ENCODE data around the gene SELENOH. TPM values are rescaled to one million over a fixed set of nuclear protein-coding genes. Genes with fewer than 3 reads are reported as not detected.

The SELENOH gene
- total RNA-seq, 1 donor from 2014 or later, result 139 TPM

DNA sequence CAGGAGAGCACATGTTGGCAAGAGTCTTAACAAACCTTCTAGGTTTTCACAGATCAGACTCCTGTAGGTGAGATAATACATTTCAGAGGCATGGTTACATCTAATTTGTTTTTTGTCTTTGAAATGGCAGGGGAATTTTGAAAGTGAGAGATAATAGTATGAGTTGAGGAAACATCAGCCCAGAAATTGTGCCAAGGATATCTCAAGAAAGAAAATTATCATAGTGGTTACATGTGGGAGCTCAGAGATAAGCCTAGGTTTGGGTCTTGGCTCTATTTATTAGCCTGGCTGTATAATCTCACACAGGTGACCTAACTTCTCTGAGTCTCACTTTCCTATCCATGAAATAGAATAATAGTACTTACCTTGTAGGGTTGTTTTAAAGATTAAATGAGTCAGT, 9.9 kb downstream of the SELENOH start:
- no peak for DNase-seq

DNA sequence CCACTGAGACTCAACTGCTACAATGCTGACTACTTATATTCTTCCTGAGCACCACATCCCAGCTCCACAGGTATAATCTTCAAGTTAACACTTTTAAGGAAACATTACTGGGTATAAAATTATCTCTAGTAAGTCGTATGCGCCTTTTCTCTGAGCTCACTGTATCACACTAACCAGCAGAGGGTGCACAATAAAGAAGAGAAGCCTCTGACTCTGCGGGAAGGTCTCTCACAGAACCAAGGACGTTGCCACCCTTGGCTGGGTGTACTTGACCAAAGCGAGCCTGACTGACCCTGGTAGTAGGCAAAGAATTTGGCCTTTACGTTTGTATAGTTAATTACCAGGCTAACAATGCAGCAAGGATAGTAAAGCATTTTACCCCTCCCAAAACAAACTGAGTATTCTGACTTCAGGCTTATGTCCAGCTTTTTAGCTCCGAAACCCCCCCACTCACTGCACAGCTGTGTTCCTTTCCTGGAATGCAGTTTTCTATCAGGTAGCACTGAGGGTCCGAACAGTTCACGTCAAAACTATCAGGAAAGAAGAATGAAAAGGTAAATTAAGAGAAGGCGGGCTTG, 10.5 kb downstream of the SELENOH start, which contains the start of gene BTBD18:
TSS of gene BTBD18 (minus strand) at position 144 of the 578 bp plus-strand sequence. CDS start 631 bp downstream, outside the sequence.
- DNase-seq, result peak; percentile 83

DNA sequence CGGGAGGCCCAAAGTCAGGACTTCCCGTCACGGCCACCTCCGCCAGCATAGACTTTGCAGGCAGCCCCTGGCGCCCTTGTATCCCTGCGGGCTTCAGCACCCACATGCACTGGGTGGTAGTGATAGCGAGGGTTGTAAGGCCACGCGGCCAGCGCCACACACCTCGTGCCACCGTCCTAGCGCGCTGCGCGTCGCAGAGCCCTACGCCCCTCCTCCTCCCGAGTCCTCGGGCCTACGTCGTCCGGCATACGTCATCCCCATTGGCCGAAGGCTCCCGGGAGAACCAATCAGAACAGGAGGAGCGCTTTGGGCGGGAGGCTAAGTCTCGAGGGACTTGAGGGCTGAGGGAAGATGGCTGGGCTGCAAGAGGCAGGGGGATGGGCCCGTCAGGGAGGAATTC, 11.7 kb downstream of the SELENOH start:
- no peak for DNase-seq

DNA sequence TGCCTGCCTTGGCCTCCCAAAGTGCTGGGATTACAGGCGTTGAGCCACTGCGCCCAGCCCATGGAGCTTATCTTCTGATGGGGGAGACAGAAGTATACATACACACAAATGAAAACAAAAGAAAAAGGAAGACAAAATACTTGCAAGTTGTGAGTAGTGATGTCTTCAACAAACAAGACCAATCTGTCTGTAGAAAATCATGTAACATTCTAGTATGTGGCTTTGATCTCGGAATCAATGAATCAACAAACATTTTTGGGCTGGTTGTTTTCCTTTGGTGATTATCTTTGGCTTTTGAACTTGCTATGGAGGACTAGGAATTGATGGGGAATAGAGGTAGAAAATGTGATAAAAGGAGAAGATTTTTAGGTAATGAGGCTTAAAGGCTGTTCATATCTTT, 16.9 kb downstream of the SELENOH start:
- no peak for DNase-seq

DNA sequence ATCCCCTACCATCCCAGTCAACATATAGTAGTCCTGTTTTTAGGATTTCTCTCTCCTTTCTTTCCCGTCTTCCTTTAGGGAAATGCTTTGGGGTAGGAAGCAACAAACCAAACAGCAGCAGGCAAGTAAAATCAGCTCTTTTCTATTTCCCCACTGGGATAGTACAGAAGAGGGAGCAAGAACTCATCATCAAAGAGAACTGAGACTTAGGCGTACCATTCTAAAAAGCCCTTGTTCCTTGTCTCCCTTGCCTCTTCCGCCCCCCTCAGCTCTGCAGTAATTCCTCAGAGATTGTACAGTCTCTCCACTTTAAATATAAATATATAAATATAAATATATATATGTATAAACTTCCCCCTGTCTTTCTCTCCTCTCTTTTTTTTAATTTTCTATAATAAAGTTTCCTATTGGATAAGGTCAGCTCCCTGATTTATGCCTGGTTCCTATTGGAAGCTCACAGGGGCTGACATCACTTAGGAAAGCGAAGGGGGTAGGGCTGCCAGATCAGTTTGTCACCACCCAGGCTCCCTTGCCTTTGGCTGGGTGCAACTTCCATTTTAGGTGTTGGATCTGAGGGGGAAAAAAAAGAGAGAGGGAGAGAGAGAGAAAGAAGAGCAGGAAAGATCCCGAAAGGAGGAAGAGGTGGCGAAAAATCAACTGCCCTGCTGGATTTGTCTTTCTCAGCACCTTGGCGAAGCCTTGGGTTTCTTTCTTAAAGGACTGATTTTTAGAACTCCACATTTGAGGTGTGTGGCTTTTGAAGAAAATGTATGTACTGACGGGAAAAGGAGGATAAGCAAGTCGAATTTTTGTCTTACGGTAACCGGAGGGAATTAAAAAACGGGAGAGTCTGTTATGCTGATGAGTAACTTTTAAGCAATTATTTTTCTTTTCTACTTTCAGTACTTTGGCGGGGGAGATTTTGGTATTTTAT, 20.3 kb downstream of the SELENOH start, which contains the start of gene CTNND1:
TSS of gene CTNND1 (plus strand) at position 502 of the 934 bp plus-strand sequence. CDS start 29,677 bp downstream, outside the sequence.
- DNase-seq, result peak; percentile 98

DNA sequence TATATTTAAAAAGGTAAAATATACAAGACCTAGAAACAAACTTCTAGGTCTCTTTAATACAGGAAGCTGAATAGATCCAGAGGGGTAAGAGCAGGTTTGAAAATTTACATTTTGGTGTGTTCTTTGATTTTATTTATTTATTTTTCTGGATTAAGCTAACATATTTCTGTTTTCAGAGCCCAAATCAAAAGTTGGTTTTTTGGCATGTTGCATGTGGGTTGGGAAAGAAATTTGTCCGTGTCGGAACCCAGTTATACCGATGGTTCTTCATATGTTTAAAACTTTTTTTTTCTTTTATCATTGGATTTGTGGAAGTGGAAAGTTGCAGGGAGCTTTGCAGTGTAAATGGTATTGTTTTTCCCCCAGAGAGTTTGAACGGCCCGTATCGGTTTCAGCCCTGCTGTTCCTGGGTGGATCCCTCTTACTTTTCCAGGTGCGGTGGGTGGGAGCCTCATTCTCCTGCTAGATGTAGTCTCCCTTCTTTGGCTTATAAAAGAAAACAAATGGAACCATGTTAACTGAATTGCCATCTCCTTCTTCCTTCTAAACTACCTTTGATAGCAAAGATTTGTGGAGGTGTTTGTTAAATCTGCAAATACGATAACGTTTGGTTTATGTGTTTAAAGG, 21.1 kb downstream of the SELENOH start:
- peak; percentile 34 for DNase-seq

DNA sequence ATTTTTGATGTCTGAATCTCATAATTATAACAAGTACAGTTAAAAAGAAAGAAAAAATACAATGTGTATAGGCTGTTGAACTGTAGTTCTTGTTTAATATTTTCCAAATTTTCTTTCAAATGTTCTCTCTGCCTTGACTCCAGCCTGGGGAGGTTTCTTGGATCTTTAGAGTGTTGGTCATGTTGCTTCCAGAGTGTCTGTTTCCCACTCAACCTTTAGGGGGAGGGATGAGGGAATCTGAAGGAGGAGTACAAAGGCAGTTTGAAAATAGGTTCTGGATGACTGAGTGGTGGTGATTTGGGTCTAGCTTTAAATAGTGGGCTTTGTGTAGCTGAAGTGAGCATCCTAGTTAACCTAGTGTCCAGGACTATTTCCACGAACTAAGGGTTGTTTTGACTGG, 22.3 kb downstream of the SELENOH start:
- peak; percentile 75 for DNase-seq

DNA sequence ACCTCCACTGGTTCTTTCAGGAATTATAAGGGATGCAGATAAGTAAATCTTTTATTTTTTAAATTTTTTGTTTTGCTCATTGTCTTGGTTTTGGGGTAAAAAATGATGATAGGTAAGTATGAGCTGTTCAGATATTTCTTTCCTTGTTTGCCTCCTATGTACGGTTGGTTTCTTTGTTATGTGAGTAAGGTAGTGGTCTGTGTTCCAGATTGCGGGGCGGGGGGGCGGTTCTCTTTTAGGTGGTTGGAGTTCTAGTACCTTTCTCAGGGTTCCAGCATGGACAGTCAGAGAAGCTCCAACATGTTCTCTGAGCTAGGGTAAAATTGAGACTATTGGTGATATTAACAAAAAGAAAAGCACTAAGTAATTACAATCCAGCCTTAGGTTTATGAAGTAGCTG, 22.7 kb downstream of the SELENOH start:
- no peak for DNase-seq

DNA sequence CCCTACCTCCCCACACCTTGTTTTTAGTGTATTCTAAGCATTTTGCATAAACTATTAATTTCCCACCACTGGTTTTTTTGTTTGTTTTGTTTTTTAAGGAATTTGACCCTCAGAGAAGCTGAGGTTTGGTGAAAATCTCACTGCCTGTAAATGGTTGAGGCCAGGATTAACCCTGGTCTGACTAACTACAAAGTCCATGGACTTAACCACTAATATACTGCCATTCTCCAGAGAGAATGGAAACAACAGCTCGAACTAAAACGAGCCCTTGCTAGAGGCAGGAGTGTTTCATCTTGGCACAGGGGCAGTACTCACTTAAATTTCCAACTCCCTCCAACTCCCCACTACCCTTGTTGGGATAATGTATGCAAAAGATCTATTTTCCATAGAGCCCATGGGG, 23.3 kb downstream of the SELENOH start:
- peak; percentile 23 for DNase-seq

DNA sequence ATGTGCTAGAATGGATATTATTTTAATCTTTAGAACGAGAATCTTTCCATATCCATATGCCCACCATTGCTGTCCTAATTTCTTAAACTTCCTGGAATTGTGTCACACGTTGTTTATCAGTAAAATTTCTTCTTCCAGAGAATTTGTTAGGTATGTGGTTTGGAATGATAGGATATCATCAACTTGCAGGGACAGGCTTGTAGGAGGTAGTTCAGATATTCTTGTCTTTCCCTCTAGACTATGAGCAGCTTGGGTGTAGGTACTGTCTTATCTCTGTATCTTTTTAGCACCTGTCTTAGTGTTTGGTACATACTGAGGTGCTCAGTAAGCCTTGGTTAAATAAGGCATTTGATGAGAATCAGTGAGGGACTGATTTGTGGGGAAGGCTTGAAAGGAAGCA, 23.7 kb downstream of the SELENOH start:
- no peak for DNase-seq

DNA sequence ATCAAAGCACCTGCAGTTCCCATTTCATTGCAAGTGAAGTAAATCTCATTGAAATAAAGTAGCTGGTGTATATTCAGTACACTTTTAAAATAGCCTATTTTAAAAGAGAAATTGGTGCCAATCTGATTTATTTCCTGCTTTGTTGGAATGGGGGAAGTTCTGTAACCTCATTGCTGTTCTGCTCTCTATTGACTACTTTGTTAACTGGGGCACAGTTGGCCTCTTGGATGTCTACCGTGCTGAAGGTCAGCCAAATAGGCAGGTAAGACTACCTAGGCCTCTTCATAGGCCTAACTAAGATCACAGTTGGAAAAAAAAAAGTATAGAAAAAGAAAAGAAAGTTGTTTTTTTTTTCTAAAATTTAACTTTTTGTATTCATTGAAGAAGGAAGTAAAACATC, 29.5 kb downstream of the SELENOH start:
- DNase-seq, result no peak

DNA sequence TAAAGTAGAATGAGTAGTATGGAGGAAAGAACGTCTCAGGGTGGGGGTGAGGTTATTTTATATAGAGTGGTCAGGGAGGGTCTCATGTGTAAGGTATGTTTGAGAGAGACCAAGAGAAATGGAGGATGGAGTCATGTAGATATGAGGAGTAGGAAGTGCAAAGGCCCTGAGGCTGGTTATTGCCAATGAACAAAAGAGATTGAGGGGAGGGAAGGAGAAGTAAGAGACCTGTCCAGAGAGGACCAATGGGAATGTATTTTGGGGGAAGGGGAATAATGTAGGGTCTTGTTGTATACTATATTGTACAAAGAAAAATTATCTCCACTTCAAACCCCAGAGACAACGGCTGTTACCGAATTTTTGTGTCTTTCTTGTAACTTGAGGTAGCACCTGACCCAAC, 30.1 kb downstream of the SELENOH start:
- DNase-seq, result no peak

DNA sequence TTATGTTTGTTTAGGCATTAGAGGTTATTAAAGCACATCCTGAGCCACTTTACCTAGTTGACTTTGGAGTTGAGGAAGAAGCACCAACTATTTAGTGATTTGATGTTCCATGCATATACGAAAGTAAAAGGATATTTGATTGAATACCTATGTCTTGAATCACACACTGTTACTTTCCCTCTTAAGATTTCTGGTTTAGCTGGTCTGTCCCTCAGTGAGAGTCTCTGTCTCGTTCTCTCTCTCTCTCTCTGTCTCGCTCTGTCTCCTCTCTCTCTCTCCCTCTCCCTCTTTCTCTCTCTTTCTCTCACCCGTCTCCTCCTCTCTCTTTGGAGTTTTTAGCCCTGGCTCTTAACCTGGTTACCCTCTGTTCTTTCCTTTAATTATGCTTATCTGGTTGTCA, 31.3 kb downstream of the SELENOH start:
- no peak for DNase-seq

DNA sequence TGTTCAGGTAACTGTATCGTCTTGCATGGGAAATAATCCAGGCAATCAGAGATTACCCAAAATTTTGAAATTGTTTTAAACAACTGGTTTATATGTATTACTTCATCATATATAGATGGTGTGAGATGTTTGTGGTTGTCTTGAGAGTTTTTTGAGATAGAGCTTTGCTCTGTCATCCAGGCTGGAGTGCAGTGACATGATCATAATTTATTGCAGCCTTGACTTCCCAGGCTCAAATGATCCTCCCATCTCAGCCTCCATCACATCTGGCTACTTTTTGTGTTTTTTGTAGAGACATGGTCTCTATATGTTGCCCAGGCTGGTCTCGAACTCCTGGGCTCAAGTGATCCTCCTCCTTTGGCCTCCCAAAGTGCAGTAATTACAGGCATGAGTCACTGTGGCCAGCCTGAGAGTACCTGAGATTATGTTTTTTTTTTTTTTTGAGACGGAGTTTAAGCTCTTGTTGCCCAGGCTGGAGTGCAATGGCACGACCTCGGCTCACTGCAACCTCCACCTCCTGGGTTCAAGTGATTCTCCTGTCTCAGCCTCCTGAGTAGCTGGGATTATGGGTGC, 31.8 kb downstream of the SELENOH start:
- no peak for DNase-seq

DNA sequence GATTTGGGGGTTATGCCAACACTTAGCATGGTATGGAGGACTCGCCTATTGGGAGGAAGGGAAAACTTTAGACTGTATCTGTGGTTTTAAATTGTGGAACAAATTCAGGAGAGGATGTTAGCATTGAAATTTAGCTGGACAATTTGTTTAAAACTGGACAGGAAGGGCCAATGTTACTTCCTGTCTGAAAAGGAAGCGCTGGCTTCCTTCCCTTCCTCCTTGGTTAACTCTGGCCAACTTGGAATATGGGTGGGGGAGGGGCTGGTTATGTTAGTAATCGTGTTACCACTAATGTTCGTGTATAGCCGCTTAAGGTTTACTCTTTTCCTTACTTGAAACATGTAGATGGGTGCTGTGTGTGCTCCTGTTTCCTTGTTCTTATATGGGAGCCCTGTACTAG, 34.2 kb downstream of the SELENOH start:
- peak; percentile 74 for DNase-seq

DNA sequence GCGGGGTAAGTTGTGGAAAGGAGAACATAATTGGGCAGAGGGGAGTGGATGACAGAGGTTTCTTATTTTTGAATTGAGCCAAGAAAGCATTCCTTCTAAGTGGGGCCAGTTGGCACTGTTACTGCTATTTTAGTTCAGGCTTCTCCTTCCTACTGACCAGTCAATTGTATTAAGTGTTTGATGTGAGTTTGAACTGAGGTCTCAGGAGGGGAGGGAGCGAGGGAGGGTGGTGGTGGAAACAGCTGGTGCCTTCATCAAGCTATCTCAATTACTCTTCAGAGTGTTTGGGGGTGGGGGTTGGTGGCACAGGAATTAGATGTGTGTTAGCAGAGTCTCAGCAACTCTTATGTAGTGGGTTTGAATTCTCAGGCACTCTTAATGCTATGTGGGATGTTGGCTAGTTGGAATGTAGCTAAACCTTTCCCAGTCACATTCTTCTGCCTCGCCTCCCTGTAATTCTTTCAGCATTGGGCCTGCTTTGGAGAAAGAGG, 34.8 kb downstream of the SELENOH start:
- DNase-seq, result peak; percentile 92

DNA sequence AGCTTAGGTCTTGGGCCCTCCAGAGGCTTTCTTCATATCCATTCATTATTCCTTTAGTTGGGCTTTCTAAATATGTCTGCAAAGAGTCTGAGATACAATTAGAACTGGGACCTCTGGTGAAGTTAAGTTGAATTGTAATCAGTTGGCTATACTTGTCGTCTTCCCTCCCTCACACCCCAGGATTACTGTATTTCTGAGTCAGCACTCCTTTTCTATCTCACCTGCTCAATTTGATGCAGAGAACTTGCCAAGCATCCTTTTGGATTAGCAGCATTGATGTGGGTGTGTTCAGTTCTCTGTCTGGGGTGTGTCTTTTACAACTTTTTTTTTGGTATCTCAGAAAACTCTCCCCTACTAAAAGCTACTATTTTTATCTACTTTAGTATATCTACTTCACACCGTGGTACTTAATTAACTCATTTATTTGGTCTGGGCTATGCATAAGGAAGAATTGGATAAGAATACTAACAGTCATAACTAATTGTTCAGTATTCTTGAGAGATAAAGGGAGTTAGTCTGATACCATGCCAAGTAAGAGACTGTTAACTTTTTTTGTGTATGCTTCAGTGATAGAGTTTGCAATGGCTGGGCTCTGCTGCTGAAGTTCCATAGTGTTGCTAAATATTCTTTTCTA, 35.4 kb downstream of the SELENOH start:
- DNase-seq, result no peak

DNA sequence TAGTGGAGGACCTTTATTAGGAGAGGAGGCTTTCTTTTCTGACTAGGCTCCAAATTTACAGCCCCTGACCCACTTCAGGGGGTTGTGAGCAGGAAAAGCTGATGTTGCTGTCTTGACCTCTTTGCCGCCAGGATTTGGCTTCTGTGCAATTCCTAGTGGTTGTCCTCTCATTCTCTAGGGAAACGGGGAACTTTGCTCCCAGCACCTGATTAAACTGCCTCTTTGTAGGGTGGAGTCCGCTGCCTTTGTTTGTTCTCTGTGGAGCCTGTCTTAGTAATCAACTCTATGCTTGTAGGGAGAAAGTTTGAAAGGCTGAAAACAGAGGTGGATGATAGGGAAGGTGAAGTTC, 36.7 kb downstream of the SELENOH start:
- DNase-seq, result peak; percentile 77

DNA sequence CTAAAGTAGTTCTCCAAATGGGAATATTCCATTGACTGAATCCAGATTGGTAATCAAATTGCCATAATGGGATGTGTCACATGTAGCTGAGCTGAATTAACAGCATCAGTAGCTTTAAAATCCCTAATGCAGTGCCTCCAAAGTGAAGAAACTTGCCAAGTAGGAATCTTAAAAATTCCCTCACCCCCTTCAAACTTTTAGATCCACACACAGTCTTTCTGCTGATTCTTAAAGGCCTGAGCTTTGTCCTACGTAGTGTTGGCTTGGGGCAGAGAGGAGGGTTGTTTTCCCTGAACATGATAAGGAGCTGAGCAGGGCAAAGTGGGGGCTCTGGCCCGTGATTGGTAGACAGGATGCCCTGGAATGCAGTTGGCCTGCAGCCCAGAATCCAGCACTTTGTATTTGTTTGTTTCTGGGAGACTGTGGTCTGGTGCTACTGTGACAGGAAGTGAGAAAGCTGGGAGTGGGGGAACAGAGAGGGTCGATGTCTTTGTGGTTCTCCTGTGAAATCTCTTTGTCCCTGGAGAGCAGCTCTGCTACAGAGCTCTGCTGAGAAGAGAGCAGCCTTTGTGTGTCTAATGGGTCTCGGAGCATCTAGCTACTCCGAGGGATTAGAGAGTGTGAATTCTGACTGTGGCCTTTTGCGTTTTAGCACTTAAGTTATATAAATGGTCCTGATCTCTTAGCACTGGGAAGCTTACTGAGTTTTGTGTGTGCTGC, 37.2 kb downstream of the SELENOH start:
- DNase-seq, result peak; percentile 99

DNA sequence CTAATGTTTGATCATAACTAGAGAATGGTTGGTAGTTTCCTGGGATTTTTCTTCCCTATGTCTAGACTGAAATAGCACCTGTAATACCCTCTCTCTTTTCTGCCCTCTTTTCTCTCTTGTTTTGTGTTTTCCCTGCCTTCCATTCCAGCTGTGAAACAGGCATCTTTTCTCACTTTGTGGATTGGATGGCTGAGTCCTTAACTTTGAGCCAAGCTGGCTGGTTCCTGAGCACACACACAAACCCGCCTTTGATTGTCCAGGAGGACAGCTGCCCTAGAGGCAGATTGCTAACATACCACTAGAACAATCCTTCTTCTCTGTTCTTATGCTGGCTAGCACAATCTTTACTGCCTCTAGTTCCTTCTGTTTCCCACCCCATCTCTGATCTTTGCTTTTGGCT, 38.0 kb downstream of the SELENOH start:
- peak; percentile 80 for DNase-seq

DNA sequence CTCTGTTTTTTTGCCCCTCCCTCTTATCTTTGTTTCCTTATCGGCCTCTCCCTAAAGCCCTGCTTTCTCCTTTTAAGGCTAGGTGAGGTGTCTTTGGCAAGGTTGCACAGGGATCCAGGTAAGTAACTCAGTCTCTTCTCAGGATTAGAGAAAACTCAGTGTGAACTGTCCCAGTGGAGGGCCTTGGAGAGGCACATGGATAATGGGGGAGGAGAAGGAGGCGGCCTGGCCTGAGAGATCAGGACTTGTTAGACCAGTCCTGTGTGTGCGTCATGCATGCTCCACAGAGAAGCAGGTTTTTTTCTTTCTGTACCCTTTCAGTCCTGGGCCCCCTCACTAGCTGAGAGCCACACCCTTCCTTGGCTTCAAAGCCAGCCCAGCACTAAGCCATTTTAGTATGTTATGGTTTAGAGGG, 40.2 kb downstream of the SELENOH start:
- DNase-seq, result peak; percentile 58

DNA sequence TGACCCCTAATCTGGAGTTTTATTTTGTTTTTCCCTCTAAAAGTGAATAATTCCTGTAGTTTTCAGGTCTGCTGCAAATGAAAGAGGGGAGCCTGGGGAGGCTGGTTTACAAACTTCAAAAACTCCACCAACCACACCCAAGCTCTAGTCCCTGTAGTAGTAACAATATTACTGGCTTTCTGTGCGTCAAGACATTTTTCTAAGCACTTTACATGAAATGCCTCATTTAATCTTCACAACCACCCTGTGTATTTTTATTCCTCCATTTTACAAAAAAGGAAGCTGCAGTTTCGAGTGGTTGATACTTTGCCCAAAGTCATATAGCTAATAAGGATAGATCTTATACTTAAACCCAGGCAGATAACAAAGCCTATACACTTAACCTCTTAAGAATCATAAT, 43.8 kb downstream of the SELENOH start:
- no peak for DNase-seq
